ENCODE data around the gene SCP2. TPM values are rescaled to one million over a fixed set of nuclear protein-coding genes. Genes with fewer than 3 reads are reported as not detected.

Gene SCP2
- total and polyA plus RNA-seq, 2 of the 4 experiments (the other 2 are of a cell fraction) = 70.4 to 83.1 TPM

- Histone ChIP-seq H2BK120ac (ENCODE audit: low read depth, low read length) (no peak overlapping the region), H4K91ac (ENCODE audit: insufficient read depth, low read depth, low read length) (no peak overlapping the region), H3K9me1 (ENCODE audit: insufficient read depth, low read length) (no peaks in the 10 kb centered on the region; the same call in 1 of the 2 replicates), H4K20me1 (ENCODE audit: insufficient read depth, low read length) (no peaks in the 10 kb centered on the region), H2AK5ac (ENCODE audit: low read depth, low read length) (no peak overlapping the region), H3K4me2 (ENCODE audit: low read depth, low read length) (no peak overlapping the region), H3K56ac (ENCODE audit: extremely low read depth, insufficient read depth, low read length) (no peak overlapping the region), H3K4me3 (ENCODE audit: insufficient read depth, low read depth, low read length) (no peak overlapping the region), H2BK5ac (ENCODE audit: low read depth, low read length, poor library complexity, severe bottlenecking) (no peak overlapping the region), H3K4ac (ENCODE audit: low read depth, low read length) (no peak overlapping the region), H2AFZ (replicated peaks; ENCODE audit: low read length, poor library complexity) (no peak overlapping the region), H2BK20ac (ENCODE audit: low read depth, low read length) (no peak overlapping the region), H2BK15ac (ENCODE audit: low read depth, low read length) (no peak overlapping the region), H3K14ac (replicated peaks; ENCODE audit: low read depth, low read length) (no peak overlapping the region), H3K4me1 (ENCODE audit: control insufficient read depth, insufficient read depth, low read length) (no peaks in the 10 kb centered on the region), H3K23ac (ENCODE audit: low read depth, low read length) (no peak overlapping the region), H2AK9ac (replicated peaks; ENCODE audit: low read depth, low read length, poor library complexity) (no peak overlapping the region), H4K5ac (ENCODE audit: low read depth, low read length) (no peak overlapping the region), H3K9ac (ENCODE audit: low read depth, low read length) (no peak overlapping the region), H3K27me3 (ENCODE audit: control insufficient read depth, insufficient read depth, low read length) (no peaks in the 10 kb centered on the region), H3K27ac (ENCODE audit: insufficient read depth, low read length) (no peak overlapping the region), H3K79me1 (ENCODE audit: low read depth in 1 of 2, low read length in 2 of 2) (no peaks in the 10 kb centered on the region), H4K8ac (ENCODE audit: low read depth in 2 of 2, low read length in 2 of 2) (no peak overlapping the region), H3K9me3 (ENCODE audit: control insufficient read depth, insufficient read depth, low read length) (no peaks in the 10 kb centered on the region), H3K18ac (ENCODE audit: low read depth, low read length) (no peak overlapping the region), H3K36me3 (ENCODE audit: control insufficient read depth, insufficient read depth, low read length) (no peaks in the 10 kb centered on the region)
- POLR2A ChIA-PET (ENCODE audit: unreplicated experiment) = no interaction called here
- no peak for ATAC-seq (ENCODE audit: low read depth)
- dilution Hi-C loops (cut with HindIII; ENCODE audit: low sequenced_read_pairs, unreplicated experiment) = no loop called here
- in situ Hi-C loops (cut with MboI; ENCODE audit: low sequenced_read_pairs) = no loop called here
- CTCF ChIA-PET = interaction anchor here (1.1 kb wide), 1 partner anchor 148 kb away, joined by 5 read pairs; no protein-coding TSS in a partner anchor
- no CpG with 5 or more reads among the region's 4 CpGs for WGBS, 2 experiments (ENCODE audit: extremely low coverage in 2 of 2, insufficient read length in 1 of 2)
- intact Hi-C loops (cut with micrococcal nuclease) = no loop called here
- no peak for DNase-seq
- no peak for TF ChIP-seq RCOR1 (IDR thresholded peaks at IDR 0.05; ENCODE audit: insufficient replicate concordance, low read length)
- TF ChIP-seq ELK1 (IDR thresholded peaks at IDR 0.05; ENCODE audit: borderline replicate concordance, low read depth, low read length) = no peak
- no peak for TF ChIP-seq RAD21 (IDR thresholded peaks at IDR 0.05; ENCODE audit: low read length)
- TF ChIP-seq CEBPB (IDR thresholded peaks at IDR 0.05; ENCODE audit: low read depth, low read length) = no peak
- no peak for TF ChIP-seq NFE2L2 (IDR thresholded peaks at IDR 0.05; ENCODE audit: low read depth, low read length)
- BruUV-seq (replicated peaks) = no TSS peak
Observed at GRCh38 chr1:52887483-52887882, 39.6 kb upstream of the SCP2 start.
